ENCODE data around the gene CRYL1. TPM values are rescaled to one million over a fixed set of nuclear protein-coding genes. Genes with fewer than 3 reads are reported as not detected.

CRYL1 gene
- total and polyA plus RNA-seq, 9 of the 15 experiments (the other 6 are each of a cell fraction or from before 2014, with no cell fraction given): 1.0 to 6.9 (median 2.4) TPM

DNA sequence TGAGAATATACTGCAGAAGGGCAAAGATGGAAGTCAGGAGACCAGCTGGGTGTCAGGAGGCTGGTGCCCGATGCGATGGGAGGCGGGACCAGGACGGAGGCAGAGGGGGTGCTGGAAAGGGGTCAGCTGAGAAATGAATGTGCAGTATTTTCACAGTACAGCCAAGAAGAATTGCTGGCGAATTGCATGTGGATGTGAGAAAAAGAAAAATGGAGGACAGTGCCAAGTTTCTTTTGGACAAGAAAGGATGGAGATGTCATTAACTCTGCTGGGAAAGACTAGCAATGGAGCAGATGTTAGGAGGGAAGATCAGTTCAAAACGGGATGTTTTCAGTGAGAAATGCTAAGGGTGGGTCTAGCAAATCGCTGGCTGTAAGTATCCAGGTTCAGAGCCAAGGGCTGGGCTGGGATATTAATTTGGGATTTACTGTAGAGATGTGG lies 7.0 kb downstream of the CRYL1 start:
- Histone ChIP-seq H3K27me3 (ENCODE audit: control insufficient read depth in 2 of 2, insufficient read depth in 2 of 2, low read length in 2 of 2) (no peaks in the 10 kb centered on the region), H3K4me1 (replicated peaks in 1 of 2; ENCODE audit: control insufficient read depth in 2 of 2, insufficient read depth in 2 of 2, low read length in 2 of 2) (no peaks in the 10 kb centered on the region; a peak in 2 of 5 replicates), H4K20me1 (replicated peaks; ENCODE audit: control insufficient read depth, insufficient read depth, low read length) (no peaks in the 10 kb centered on the region), H3K27ac (ENCODE audit: extremely low read depth, low read depth, low read length) (no peak overlapping the region), H3K9me1 (ENCODE audit: control insufficient read depth, insufficient read depth, low read length) (no peaks in the 10 kb centered on the region), H3K79me2 (ENCODE audit: control insufficient read depth, insufficient read depth, low read length) (no peaks in the 10 kb centered on the region), H3K9me3 (replicated peaks; ENCODE audit: control insufficient read depth, insufficient read depth, low read depth, low read length) (no peaks in the 10 kb centered on the region), H3K4me2 (ENCODE audit: insufficient read depth, low read length) (no peak overlapping the region), H3K9ac (ENCODE audit: insufficient read depth in 1 of 2, low read depth in 2 of 2, low read length in 2 of 2) (no peak overlapping the region), H3K4me3 (no peak overlapping the region), H3K36me3 (ENCODE audit: control insufficient read depth, insufficient read depth, low read length) (no peaks in the 10 kb centered on the region; the same call in 2 of the 3 replicates), H2AFZ (ENCODE audit: low read depth, low read length) (no peak overlapping the region)
- ATAC-seq (no peak), FAIRE-seq (no peak), DNase-seq (ENCODE audit: extremely low read depth in 1 of 4, low spot score in 3 of 4) (no peak)
- BruUV-seq (replicated peaks): no TSS peak
- in situ Hi-C loops (cut with MboI) (no loop called here), intact Hi-C loops (cut with micrococcal nuclease) (no loop called here)
- ChIA-PET POLR2A (interaction anchor here (0.6 to 0.7 kb wide), 2 partner anchors 22 to 102 kb away, joined by 3 read pairs; no protein-coding TSS in a partner anchor), CTCF (ENCODE audit: low intra/inter-chr PET ratio) (no interaction called here)
- 37% methylated on average over 7 of the region's 7 CpGs for WGBS (ENCODE audit: insufficient coverage, low coverage, missing lambda C conversion rate)
- no peak for TF ChIP-seq DACH1 (IDR thresholded peaks at IDR 0.05; ENCODE audit: partially characterized antibody)
- no peak for TF ChIP-seq MAX (CRISPR knock-in tag; IDR thresholded peaks at IDR 0.05)
- TF ChIP-seq ZNF717 (CRISPR knock-in tag; IDR thresholded peaks at IDR 0.05): no peak
- TF ChIP-seq, protein P1, sequence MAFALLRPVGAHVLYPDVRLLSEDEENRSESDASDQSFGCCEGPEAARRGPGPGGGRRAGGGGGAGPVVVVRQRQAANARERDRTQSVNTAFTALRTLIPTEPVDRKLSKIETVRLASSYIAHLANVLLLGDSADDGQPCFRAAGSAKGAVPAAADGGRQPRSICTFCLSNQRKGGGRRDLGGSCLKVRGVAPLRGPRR (CRISPR knock-in tag; IDR thresholded peaks at IDR 0.05): no peak
- TF ChIP-seq ILF3 (IDR thresholded peaks at IDR 0.05; ENCODE audit: borderline replicate concordance): no peak
- no peak for TF ChIP-seq CTBP1 (IDR thresholded peaks at IDR 0.05; ENCODE audit: borderline replicate concordance)
- TF ChIP-seq POLR2AphosphoS2 (IDR thresholded peaks at IDR 0.05; ENCODE audit: low read length): no peak
- TF ChIP-seq HBP1 (CRISPR knock-in tag; IDR thresholded peaks at IDR 0.05): no peak
- TF ChIP-seq, protein P2, sequence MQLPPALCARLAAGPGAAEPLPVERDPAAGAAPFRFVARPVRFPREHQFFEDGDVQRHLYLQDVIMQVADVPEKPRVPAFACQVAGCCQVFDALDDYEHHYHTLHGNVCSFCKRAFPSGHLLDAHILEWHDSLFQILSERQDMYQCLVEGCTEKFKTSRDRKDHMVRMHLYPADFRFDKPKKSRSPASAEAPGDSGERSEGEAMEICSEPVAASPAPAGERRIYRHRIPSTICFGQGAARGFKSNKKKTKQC (CRISPR knock-in tag; IDR thresholded peaks at IDR 0.05): no peak
- no peak for TF ChIP-seq TAF15 (IDR thresholded peaks at IDR 0.05; ENCODE audit: low read depth, low read length)
- no peak for TF ChIP-seq HEY1 (CRISPR knock-in tag; IDR thresholded peaks at IDR 0.05; ENCODE audit: borderline replicate concordance)
- TF ChIP-seq, protein P3, sequence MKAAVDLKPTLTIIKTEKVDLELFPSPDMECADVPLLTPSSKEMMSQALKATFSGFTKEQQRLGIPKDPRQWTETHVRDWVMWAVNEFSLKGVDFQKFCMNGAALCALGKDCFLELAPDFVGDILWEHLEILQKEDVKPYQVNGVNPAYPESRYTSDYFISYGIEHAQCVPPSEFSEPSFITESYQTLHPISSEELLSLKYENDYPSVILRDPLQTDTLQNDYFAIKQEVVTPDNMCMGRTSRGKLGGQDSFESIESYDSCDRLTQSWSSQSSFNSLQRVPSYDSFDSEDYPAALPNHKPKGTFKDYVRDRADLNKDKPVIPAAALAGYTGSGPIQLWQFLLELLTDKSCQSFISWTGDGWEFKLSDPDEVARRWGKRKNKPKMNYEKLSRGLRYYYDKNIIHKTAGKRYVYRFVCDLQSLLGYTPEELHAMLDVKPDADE (conservative IDR thresholded peaks at IDR 0.05; ENCODE audit: control insufficient read depth, low read depth, low read length): no peak
- TF ChIP-seq FIP1L1 (IDR thresholded peaks at IDR 0.05; ENCODE audit: low read depth, low read length, poor library complexity, severe bottlenecking): no peak
- no peak for TF ChIP-seq ATF2 (CRISPR knock-in tag; IDR thresholded peaks at IDR 0.05)
- TF ChIP-seq NCOA1 (IDR thresholded peaks at IDR 0.05; ENCODE audit: low read depth): no peak
- no peak for TF ChIP-seq POLR2G (IDR thresholded peaks at IDR 0.05; ENCODE audit: low read depth, low read length)
- no peak for TF ChIP-seq GABPB2 (CRISPR knock-in tag; conservative IDR thresholded peaks at IDR 0.05)
- no peak for TF ChIP-seq TEAD4 (IDR thresholded peaks at IDR 0.05; ENCODE audit: low read length)
- TF ChIP-seq TEAD4 (CRISPR knock-in tag; IDR thresholded peaks at IDR 0.05; ENCODE audit: borderline replicate concordance): no peak

Measured in K562 (cell line).